SK-N-SH treated with all-trans-retinoic acid at 6 μM for 48 hours (cell line): ENCODE data around the gene ATRIP.
"Not testable (repeated sequence)": the region's sequence is repeated elsewhere in the genome, so short reads cannot be mapped to it uniquely, and the experiment has no call there.

ENCODE experiments used
- ATAC-seq: fragments of 200-7000 bp; cut with Tn5 transposase; 3 replicates; pipeline ENCODE4 v1.9.1; 2020; ENCODE audit warnings: mild to moderate bottlenecking, moderate library complexity
- ARNTL ChIP-seq: fragments of 450-650 bp; formaldehyde crosslinking; IDR thresholded peaks from 2 replicates; pipeline ENCODE4 v1.5.0; 2020; ENCODE audit warnings: low read depth, mild to moderate bottlenecking, moderate library complexity, borderline replicate concordance
- BACH2 ChIP-seq: fragments of 250-450 bp; sonication (Bioruptor Pico); IDR thresholded peaks from 2 replicates; pipeline ENCODE4 v1.9.0; 2021; ENCODE audit warnings: mild to moderate bottlenecking, borderline replicate concordance
- CSDC2 ChIP-seq: fragments of 250-450 bp; sonication (Bioruptor Pico); IDR thresholded peaks from 2 replicates; pipeline ENCODE4 v1.5.0; 2020; ENCODE audit warnings: mild to moderate bottlenecking, moderate library complexity
- ESRRG ChIP-seq: fragments of 250-450 bp; sonication (Bioruptor Pico); IDR thresholded peaks from 2 replicates; pipeline ENCODE4 v1.6.1; 2021; ENCODE audit warnings: mild to moderate bottlenecking
- GLIS3 ChIP-seq: fragments of 250-450 bp; sonication (Bioruptor Pico); IDR thresholded peaks from 2 replicates; pipeline ENCODE4 v1.5.0; 2020; ENCODE audit warnings: mild to moderate bottlenecking, moderate library complexity
- ISL1 ChIP-seq: fragments of 250-450 bp; sonication (Bioruptor Pico); IDR thresholded peaks from 2 replicates; pipeline ENCODE4 v2.1.2; 2022; ENCODE audit warnings: mild to moderate bottlenecking, moderate library complexity
- OSR1 ChIP-seq: fragments of 250-450 bp; sonication (Bioruptor Pico); IDR thresholded peaks from 2 replicates; pipeline ENCODE4 v1.8.0; 2022; ENCODE audit warnings: moderate library complexity, mild to moderate bottlenecking, inconsistent platforms
- RARB ChIP-seq: fragments of 250-450 bp; sonication (Bioruptor Pico); IDR thresholded peaks from 2 replicates; pipeline ENCODE4 v1.8.0; 2021; ENCODE audit warnings: mild to moderate bottlenecking, moderate library complexity
- SNAI2 ChIP-seq: fragments of 250-450 bp; sonication (Bioruptor Pico); IDR thresholded peaks from 2 replicates; pipeline ENCODE4 v1.5.0; 2020; ENCODE audit warnings: mild to moderate bottlenecking, moderate library complexity
- TCF4 ChIP-seq: fragments of 250-450 bp; sonication (Bioruptor Pico); IDR thresholded peaks from 2 replicates; pipeline ENCODE4 v1.8.0; 2021; ENCODE audit warnings: mild to moderate bottlenecking, moderate library complexity, borderline replicate concordance
- TOX ChIP-seq: fragments of 250-450 bp; sonication (Bioruptor Pico); IDR thresholded peaks from 2 replicates; pipeline ENCODE4 v1.8.0; 2021; ENCODE audit warnings: mild to moderate bottlenecking, moderate library complexity, borderline replicate concordance
- ZC3H10 ChIP-seq: fragments of 250-450 bp; sonication (Bioruptor Pico); IDR thresholded peaks from 2 replicates; pipeline ENCODE4 v1.5.1; 2021; ENCODE audit warnings: mild to moderate bottlenecking, moderate library complexity
- ZFP3 ChIP-seq: fragments of 250-450 bp; sonication (Bioruptor Pico); IDR thresholded peaks from 2 replicates; pipeline ENCODE4 v1.5.0; 2020; ENCODE audit warnings: mild to moderate bottlenecking, moderate library complexity
- ZFP30 ChIP-seq: fragments of 450-650 bp; formaldehyde crosslinking; IDR thresholded peaks from 2 replicates; pipeline ENCODE4 v1.5.0; 2022; ENCODE audit warnings: mild to moderate bottlenecking, moderate library complexity
- ZNF565 ChIP-seq: fragments of 450-650 bp; formaldehyde crosslinking; conservative IDR thresholded peaks from 2 replicates; pipeline ENCODE4 v1.5.0; 2020; ENCODE audit warnings: low read depth, mild to moderate bottlenecking, moderate library complexity
- ZNF70 ChIP-seq: fragments of 450-650 bp; formaldehyde crosslinking; IDR thresholded peaks from 2 replicates; pipeline ENCODE4 v1.5.0; 2020; ENCODE audit warnings: mild to moderate bottlenecking, moderate library complexity
- ZNF8 ChIP-seq: fragments of 450-650 bp; formaldehyde crosslinking; IDR thresholded peaks from 2 replicates; pipeline ENCODE4 v1.5.0; 2020; ENCODE audit warnings: mild to moderate bottlenecking, moderate library complexity
- TF ChIP-seq, protein P1 (sequence below): fragments of 250-450 bp; sonication (Bioruptor Pico); IDR thresholded peaks from 2 replicates; pipeline ENCODE4 v1.5.1; 2021; ENCODE audit warnings: mild to moderate bottlenecking, moderate library complexity
- TF ChIP-seq, protein P2 (sequence below): fragments of 250-450 bp; sonication (Bioruptor Pico); IDR thresholded peaks from 2 replicates; pipeline ENCODE4 v1.5.1; 2020; ENCODE audit warnings: low read depth, mild to moderate bottlenecking, moderate library complexity
- TF ChIP-seq, protein P3 (sequence below): fragments of 250-450 bp; sonication (Bioruptor Pico); IDR thresholded peaks from 2 replicates; pipeline ENCODE4 v1.8.0; 2021; ENCODE audit warnings: low read depth, mild to moderate bottlenecking, moderate library complexity, borderline replicate concordance
- TF ChIP-seq, protein P4 (sequence below): fragments of 250-450 bp; sonication (Bioruptor Pico); IDR thresholded peaks from 2 replicates; pipeline ENCODE4 v1.5.0; 2020; ENCODE audit warnings: mild to moderate bottlenecking, moderate library complexity
- TF ChIP-seq, protein P5 (sequence below): fragments of 250-450 bp; sonication (Bioruptor Pico); IDR thresholded peaks from 2 replicates; pipeline ENCODE4 v1.8.0; 2020; ENCODE audit warnings: mild to moderate bottlenecking, moderate library complexity, borderline replicate concordance

ATRIP gene

DNA sequence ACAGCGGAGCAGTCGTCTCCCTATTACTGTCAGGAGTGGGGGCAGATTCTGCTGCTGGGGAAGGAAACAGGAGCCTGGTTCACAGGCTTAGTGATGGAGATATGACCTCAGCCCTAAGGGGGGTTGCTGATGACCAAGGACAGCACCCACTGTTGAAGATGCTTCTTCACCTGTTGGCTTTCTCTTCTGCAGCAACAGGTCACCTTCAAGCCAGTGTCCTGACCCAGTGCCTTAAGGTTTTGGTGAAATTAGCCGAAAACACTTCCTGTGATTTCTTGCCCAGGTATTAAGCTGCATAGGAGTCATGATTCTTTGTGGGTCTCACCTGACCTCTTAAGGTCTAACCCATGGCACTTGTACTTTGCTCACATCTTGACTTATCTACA, 14.0 kb downstream of the ATRIP start:
- ATAC-seq, result no peak
- TF ChIP-seq ISL1 (CRISPR knock-in tag) (no peak), ZFP30 (CRISPR knock-in tag) (no peak)
- TF ChIP-seq, protein P1, sequence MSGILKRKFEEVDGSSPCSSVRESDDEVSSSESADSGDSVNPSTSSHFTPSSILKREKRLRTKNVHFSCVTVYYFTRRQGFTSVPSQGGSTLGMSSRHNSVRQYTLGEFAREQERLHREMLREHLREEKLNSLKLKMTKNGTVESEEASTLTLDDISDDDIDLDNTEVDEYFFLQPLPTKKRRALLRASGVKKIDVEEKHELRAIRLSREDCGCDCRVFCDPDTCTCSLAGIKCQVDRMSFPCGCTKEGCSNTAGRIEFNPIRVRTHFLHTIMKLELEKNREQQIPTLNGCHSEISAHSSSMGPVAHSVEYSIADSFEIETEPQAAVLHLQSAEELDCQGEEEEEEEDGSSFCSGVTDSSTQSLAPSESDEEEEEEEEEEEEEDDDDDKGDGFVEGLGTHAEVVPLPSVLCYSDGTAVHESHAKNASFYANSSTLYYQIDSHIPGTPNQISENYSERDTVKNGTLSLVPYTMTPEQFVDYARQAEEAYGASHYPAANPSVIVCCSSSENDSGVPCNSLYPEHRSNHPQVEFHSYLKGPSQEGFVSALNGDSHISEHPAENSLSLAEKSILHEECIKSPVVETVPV, result no peak
- TF ChIP-seq, protein P2, sequence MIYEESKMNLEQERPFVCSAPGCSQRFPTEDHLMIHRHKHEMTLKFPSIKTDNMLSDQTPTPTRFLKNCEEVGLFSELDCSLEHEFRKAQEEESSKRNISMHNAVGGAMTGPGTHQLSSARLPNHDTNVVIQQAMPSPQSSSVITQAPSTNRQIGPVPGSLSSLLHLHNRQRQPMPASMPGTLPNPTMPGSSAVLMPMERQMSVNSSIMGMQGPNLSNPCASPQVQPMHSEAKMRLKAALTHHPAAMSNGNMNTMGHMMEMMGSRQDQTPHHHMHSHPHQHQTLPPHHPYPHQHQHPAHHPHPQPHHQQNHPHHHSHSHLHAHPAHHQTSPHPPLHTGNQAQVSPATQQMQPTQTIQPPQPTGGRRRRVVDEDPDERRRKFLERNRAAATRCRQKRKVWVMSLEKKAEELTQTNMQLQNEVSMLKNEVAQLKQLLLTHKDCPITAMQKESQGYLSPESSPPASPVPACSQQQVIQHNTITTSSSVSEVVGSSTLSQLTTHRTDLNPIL (CRISPR knock-in tag), result no peak

DNA sequence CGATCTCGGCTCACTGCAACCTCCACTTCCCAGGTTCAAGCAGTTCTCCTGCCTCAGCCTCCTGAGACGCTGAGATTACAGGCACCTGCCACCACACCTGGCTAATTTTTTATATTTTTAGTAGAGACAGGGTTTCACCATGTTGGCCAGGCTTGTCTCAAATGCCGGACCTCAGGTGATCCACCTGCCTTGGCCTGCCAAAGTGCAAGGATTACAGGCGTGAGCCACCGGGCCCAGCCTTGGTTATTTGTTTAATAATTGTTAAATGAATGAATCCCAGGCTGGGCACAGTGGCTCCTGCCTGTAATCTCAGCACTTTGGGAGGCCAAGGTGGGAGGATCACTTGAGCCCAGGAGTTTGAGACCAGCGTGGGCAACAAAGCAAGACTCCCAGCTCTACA, 15.2 kb downstream of the ATRIP start:
- ATAC-seq, result not testable (repeated sequence)

DNA sequence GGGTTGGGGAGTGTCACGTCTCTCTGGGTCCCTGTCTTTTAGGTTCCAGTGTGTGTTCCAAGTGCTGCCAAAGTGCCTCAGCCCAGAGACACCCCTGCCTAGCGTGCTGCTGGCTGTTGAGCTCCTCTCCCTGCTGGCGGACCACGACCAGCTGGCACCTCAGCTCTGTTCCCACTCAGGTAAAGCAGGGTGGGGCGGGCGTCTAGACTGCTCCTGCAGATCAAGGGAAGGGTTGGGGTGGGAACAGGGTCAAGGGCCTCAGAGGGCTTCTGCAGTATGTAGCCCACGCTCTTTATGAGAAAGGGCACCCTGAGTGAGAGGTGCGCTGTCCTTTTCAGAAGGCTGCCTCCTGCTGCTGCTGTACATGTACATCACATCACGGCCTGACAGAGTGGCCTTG, 17.2 kb downstream of the ATRIP start:
- TF ChIP-seq ZC3H10 (CRISPR knock-in tag) (no peak), BACH2 (CRISPR knock-in tag) (no peak), SNAI2 (no peak), OSR1 (CRISPR knock-in tag) (no peak), ISL1 (CRISPR knock-in tag) (no peak), ZNF8 (CRISPR knock-in tag) (no peak), CSDC2 (CRISPR knock-in tag) (no peak), ZNF70 (CRISPR knock-in tag) (no peak), RARB (CRISPR knock-in tag) (no peak), ESRRG (CRISPR knock-in tag) (no peak), GLIS3 (CRISPR knock-in tag) (no peak), ARNTL (no peak)
- TF ChIP-seq, protein P3, sequence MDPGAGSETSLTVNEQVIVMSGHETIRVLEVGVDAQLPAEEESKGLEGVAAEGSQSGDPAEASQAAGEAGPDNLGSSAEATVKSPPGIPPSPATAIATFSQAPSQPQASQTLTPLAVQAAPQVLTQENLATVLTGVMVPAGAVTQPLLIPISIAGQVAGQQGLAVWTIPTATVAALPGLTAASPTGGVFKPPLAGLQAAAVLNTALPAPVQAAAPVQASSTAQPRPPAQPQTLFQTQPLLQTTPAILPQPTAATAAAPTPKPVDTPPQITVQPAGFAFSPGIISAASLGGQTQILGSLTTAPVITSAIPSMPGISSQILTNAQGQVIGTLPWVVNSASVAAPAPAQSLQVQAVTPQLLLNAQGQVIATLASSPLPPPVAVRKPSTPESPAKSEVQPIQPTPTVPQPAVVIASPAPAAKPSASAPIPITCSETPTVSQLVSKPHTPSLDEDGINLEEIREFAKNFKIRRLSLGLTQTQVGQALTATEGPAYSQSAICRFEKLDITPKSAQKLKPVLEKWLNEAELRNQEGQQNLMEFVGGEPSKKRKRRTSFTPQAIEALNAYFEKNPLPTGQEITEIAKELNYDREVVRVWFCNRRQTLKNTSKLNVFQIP (CRISPR knock-in tag), result no peak
- ATAC-seq, result no peak

DNA sequence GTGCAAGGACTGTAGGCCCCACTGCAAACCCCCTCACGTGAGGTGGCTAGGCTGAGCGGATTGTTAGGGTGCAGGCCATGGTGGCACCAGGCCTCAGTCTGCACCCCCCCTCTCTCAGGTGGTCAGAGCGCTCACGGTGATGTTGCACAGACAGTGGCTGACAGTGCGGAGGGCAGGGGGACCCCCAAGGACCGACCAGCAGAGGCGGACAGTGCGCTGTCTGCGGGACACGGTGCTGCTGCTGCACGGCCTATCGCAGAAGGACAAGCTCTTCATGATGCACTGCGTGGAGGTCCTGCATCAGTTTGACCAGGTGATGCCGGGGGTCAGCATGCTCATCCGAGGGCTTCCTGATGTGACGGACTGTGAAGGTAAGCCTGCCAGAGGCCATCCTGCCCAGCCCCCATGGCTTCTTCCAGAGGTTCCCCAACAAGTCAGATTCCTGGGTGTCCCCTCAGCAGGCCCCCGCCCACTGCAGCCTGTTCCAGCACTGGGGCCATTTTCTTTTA, 18.2 kb downstream of the ATRIP start:
- TF ChIP-seq RARB (CRISPR knock-in tag), result no peak
- no peak for ATAC-seq

DNA sequence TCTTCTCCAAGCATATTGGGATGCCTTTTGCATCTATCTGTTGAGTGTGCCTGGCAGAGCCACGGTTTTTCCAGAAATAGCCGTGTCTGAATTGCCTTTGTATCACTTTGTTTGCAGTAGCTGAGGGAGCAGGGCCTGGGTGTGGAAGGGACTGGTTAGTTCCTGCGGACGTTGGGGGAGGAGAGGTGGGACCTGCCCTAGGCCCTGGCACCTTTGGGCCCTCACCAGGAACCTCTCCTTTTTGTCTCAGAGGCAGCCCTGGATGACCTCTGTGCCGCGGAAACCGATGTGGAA, 18.6 kb downstream of the ATRIP start:
- TF ChIP-seq, protein P4, sequence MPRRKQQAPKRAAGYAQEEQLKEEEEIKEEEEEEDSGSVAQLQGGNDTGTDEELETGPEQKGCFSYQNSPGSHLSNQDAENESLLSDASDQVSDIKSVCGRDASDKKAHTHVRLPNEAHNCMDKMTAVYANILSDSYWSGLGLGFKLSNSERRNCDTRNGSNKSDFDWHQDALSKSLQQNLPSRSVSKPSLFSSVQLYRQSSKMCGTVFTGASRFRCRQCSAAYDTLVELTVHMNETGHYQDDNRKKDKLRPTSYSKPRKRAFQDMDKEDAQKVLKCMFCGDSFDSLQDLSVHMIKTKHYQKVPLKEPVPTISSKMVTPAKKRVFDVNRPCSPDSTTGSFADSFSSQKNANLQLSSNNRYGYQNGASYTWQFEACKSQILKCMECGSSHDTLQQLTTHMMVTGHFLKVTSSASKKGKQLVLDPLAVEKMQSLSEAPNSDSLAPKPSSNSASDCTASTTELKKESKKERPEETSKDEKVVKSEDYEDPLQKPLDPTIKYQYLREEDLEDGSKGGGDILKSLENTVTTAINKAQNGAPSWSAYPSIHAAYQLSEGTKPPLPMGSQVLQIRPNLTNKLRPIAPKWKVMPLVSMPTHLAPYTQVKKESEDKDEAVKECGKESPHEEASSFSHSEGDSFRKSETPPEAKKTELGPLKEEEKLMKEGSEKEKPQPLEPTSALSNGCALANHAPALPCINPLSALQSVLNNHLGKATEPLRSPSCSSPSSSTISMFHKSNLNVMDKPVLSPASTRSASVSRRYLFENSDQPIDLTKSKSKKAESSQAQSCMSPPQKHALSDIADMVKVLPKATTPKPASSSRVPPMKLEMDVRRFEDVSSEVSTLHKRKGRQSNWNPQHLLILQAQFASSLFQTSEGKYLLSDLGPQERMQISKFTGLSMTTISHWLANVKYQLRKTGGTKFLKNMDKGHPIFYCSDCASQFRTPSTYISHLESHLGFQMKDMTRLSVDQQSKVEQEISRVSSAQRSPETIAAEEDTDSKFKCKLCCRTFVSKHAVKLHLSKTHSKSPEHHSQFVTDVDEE, result no peak
- TF ChIP-seq TOX (CRISPR knock-in tag), result no peak
- TF ChIP-seq, protein P2 (CRISPR knock-in tag), result no peak
- TF ChIP-seq, protein P1, result no peak
- TF ChIP-seq ESRRG (CRISPR knock-in tag), result 0 out of 2 replicates have a peak, but pooled peaks have one; percentile 37
- no peak for TF ChIP-seq ZFP3 (CRISPR knock-in tag)
- no peak for TF ChIP-seq ZNF8 (CRISPR knock-in tag)
- TF ChIP-seq ZNF565 (CRISPR knock-in tag), result 0 out of 2 replicates have a peak, but pooled peaks have one; percentile 28
- no peak for TF ChIP-seq CSDC2 (CRISPR knock-in tag)
- TF ChIP-seq, protein P5, sequence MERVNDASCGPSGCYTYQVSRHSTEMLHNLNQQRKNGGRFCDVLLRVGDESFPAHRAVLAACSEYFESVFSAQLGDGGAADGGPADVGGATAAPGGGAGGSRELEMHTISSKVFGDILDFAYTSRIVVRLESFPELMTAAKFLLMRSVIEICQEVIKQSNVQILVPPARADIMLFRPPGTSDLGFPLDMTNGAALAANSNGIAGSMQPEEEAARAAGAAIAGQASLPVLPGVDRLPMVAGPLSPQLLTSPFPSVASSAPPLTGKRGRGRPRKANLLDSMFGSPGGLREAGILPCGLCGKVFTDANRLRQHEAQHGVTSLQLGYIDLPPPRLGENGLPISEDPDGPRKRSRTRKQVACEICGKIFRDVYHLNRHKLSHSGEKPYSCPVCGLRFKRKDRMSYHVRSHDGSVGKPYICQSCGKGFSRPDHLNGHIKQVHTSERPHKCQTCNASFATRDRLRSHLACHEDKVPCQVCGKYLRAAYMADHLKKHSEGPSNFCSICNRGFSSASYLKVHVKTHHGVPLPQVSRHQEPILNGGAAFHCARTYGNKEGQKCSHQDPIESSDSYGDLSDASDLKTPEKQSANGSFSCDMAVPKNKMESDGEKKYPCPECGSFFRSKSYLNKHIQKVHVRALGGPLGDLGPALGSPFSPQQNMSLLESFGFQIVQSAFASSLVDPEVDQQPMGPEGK, result no peak
- TF ChIP-seq TCF4 (CRISPR knock-in tag), result no peak
- ATAC-seq, result no peak
